Breast epithelium (tissue), 4 donors: ENCODE measurements around the gene AMZ2. TPM values are rescaled to one million over a fixed set of nuclear protein-coding genes. Genes with fewer than 3 reads are reported as not detected.
"Not testable (repeated sequence)": the region's sequence is repeated elsewhere in the genome, so short reads cannot be mapped to it uniquely, and the experiment has no call there.

ENCODE experiments used
- DNase-seq, 2 donors: peaks; one replicate each; pipeline ENCODE4 v3.0.0-alpha.2; 2019; ENCODE audit warnings: low spot score in 2 of 2
- H3K27ac ChIP-seq, 2 donors: fragments of 200-600 bp; sonication (generic) in 1 of 2; one replicate each; pipeline ENCODE4 v1.5.1; 2016 to 2019; ENCODE audit warnings: mild to moderate bottlenecking in 1 of 2
- H3K27me3 ChIP-seq, 2 donors: fragments of 200-600 bp; sonication (generic) in 1 of 2; one replicate each; pipeline versions ENCODE4 v1.5.1 to v1.6.0; 2017 to 2019; ENCODE audit warnings: control low read depth in 1 of 2, mild to moderate bottlenecking in 1 of 2
- H3K36me3 ChIP-seq: fragments of 200-600 bp; one replicate; pipeline ENCODE4 v1.5.1; 2019
- H3K4me1 ChIP-seq, 2 donors: fragments of 200-600 bp; sonication (generic); one replicate each; pipeline ENCODE4 v1.5.1; 2016 to 2019; ENCODE audit warnings: control low read depth in 1 of 2
- H3K4me3 ChIP-seq, 3 donors: fragments of 200-600 bp; sonication (generic); 1 replicate in 2 of 3; 2 replicates in 1 of 3; pipeline ENCODE4 v1.5.1; 2016 to 2019; ENCODE audit warnings: mild to moderate bottlenecking in 3 of 3, moderate library complexity in 2 of 3
- H3K9me3 ChIP-seq, 2 donors: fragments of 200-600 bp; sonication (generic) in 1 of 2; one replicate each; pipeline ENCODE4 v1.5.1; 2016 to 2019; ENCODE audit warnings: control low read depth in 1 of 2
- CTCF ChIP-seq, 3 donors: fragments of 450-650 bp; IDR thresholded peaks; one replicate each; pipeline ENCODE4 v1.5.1; 2016 to 2017; ENCODE audit warnings: antibody characterized with exemption in 3 of 3, mild to moderate bottlenecking in 3 of 3, moderate library complexity in 3 of 3
- POLR2A ChIP-seq: fragments of 450-650 bp; IDR thresholded peaks from one replicate; pipeline ENCODE4 v1.6.1; 2016; ENCODE audit warnings: antibody characterized with exemption, mild to moderate bottlenecking, moderate library complexity
- POLR2AphosphoS5 ChIP-seq, 3 donors: sonication (generic); formaldehyde crosslinking; IDR thresholded peaks; one replicate each; pipeline ENCODE4 v1.6.1; 2017; ENCODE audit warnings: antibody characterized with exemption in 3 of 3
- intact Hi-C: fragments of 100-400 bp; cut with DNase I; formaldehyde crosslinking; loops from one replicate; pipeline ENCODE4 v1.15.1; 2023; ENCODE audit warnings: low total_unique reads
- total RNA-seq, 3 donors: library from RNA; depleted of rRNA; stranded (reverse); fragments of >200 nt; gene quantifications; one replicate each; pipeline ENCODE4 v1.1.0, GENCODE V29; 2016

AMZ2 gene
- total RNA-seq, 3 donors from 2014 or later: 36.7 to 94.9 (median 48.3) TPM

DNA sequence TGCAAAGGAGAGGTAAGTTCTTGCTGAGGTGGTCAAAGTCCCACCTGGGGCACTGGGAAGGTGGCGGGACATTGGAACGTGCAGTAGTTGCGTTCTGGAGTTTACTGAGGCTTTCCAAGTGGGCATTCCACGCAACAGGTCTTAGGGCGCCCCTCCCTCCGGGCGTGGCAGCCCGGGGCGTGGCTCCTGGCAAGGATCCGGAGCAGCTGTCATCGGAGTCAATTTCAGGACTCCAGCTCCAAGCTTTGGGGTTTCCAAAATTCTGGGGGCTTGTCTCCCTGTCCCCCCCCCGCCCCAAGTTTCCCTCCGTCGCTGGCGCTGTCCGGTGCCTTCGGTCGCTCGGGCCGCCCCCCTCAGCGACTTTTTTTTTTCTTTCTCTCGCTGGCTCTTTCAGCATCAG is 43.1 kb upstream of the AMZ2 start:
- TF ChIP-seq CTCF (IDR thresholded peaks at IDR 0.05) (no peak), POLR2A (no peak), POLR2AphosphoS5 (IDR thresholded peaks at IDR 0.05) (no peak)
- Histone ChIP-seq H3K27ac (peak overlapping the region in 1 of 2 donors; percentile 83), H3K4me1 (no peaks in the 10 kb centered on the region), H3K36me3 (no peaks in the 10 kb centered on the region), H3K4me3 (peak overlapping the region; percentile 75 to 87 (median 80)), H3K9me3 (no peaks in the 10 kb centered on the region), H3K27me3 (peaks cover 0 to 10% of the 10 kb centered on the region in 2 donors)
- intact Hi-C loops: no loop called here
- no peak for DNase-seq

GRCh38 chr17:68205251-68205807 is 42.5 kb upstream of the AMZ2 start:
- TF ChIP-seq POLR2A (peak; percentile 34), POLR2AphosphoS5 (IDR thresholded peaks at IDR 0.05) (peak; percentile 77 to 79 (median 77)), CTCF (IDR thresholded peaks at IDR 0.05) (peak; percentile 63 to 95 (median 76))
- Histone ChIP-seq H3K4me1 (no peaks in the 10 kb centered on the region), H3K4me3 (peak overlapping the region; percentile 75 to 87 (median 80)), H3K27me3 (peaks cover 0 to 4% of the 10 kb centered on the region in 2 donors), H3K27ac (peak overlapping the region; percentile 83 to 90), H3K36me3 (no peaks in the 10 kb centered on the region), H3K9me3 (no peaks in the 10 kb centered on the region)
- intact Hi-C loops: no loop called here
- peak; percentile 85 for DNase-seq

DNA sequence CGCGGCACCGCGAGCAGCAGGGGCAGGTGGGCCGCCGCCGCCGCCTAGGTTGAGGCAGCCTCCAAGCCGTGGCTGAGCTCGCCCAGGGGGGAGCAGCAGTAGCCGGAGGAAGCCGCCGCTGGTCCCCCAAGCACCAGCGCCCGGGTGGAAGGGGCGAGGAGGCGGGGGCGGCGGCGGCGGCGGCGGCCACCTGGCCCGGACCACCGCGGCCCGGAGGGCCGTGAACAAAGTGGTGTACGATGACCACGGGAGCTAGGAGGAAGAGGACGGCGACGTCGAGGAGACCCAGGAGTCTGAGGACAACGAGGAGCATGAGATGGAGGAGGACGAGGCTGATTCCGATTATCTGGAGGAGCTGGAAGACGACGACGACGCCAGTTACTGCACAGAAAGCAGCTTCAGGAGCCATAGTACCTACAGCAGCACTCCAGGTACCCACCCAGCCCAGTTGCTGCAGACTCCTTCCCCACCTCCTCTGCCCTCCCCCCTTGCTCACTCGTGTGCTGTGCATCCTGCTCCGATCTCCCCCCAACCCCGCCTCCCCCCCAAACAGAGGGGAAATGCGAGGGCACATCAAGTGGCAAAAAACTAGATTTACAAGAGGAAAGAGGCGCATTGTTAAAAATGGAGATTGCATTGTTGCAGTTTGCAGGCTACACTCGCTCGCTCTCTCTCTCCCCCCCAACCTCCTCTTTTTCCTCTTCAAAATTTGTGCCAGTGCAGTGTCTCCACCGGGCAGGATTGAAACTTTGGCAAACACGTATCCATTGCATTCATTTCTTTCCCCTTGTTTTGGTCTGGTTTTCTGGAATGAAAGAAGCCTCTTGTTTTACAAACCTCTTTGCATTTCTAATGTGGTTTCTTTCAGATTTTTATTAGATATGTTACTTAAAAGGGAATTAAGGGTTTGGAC is 41.8 kb upstream of the AMZ2 start:
- Histone ChIP-seq H3K4me3 (peak overlapping the region; percentile 75 to 87 (median 80)), H3K27ac (peak overlapping the region; percentile 83 to 90), H3K9me3 (no peaks in the 10 kb centered on the region), H3K4me1 (no peaks in the 10 kb centered on the region), H3K27me3 (no peaks in the 10 kb centered on the region), H3K36me3 (no peaks in the 10 kb centered on the region)
- no peak for DNase-seq
- intact Hi-C loops: no loop called here
- TF ChIP-seq POLR2AphosphoS5 (IDR thresholded peaks at IDR 0.05) (no peak), POLR2A (no peak), CTCF (IDR thresholded peaks at IDR 0.05) (no peak)

- no peak for DNase-seq
- Histone ChIP-seq H3K4me3 (peak overlapping the region; percentile 2 to 87 (median 75)), H3K4me1 (no peaks in the 10 kb centered on the region), H3K27ac (peak overlapping the region; percentile 21 to 56), H3K27me3 (no peaks in the 10 kb centered on the region), H3K9me3 (no peaks in the 10 kb centered on the region), H3K36me3 (no peaks in the 10 kb centered on the region)
- TF ChIP-seq CTCF (IDR thresholded peaks at IDR 0.05): no peak
- intact Hi-C loops: no loop called here
Observed at GRCh38 chr17:68207651-68208253, 40.1 kb upstream of the AMZ2 start.

DNA sequence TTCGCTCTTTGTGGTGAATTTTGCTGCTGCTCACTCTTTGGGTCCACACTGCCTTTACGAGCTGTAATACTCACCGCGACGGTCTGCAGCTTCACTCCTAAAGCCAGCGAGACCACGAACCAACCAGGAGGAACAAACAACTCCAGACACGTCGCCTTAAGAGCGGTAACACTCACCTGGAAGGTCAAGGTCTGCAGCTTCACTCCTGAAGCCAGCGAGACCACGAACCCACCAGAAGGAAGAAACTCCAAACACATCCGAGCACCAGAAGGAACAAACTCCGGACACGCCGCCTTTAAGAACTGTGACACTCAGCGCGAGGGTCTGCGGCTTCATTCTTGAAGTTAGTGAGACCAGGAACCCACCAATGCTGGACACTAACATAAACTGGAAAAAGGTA is 39.2 kb upstream of the AMZ2 start:
- H3K27ac ChIP-seq, H3K36me3 ChIP-seq, H3K4me3 ChIP-seq, intact Hi-C loops, H3K27me3 ChIP-seq, H3K4me1 ChIP-seq, DNase-seq, H3K9me3 ChIP-seq: not testable (repeated sequence)

- H3K9me3 ChIP-seq, H3K4me1 ChIP-seq, H3K4me3 ChIP-seq, DNase-seq, intact Hi-C loops, H3K27ac ChIP-seq, H3K36me3 ChIP-seq, H3K27me3 ChIP-seq: not testable (repeated sequence)
Observed at GRCh38 chr17:68209191-68209900, 38.5 kb upstream of the AMZ2 start.
